Liver (tissue), 9 donors: ENCODE results near the gene CDK13. TPM values are rescaled to one million over a fixed set of nuclear protein-coding genes. Genes with fewer than 3 reads are reported as not detected.

Source experiments
- DNase-seq: peaks from one replicate; pipeline ENCODE4 v3.0.0-alpha.2; 2017; ENCODE audit warnings: low spot score
- H3K27ac ChIP-seq, 2 donors: one replicate each; pipeline ENCODE4 v1.7.0; 2013; ENCODE audit warnings: inconsistent platforms in 2 of 2, low read length in 2 of 2, control low read depth in 1 of 2, low read depth in 1 of 2, mild to moderate bottlenecking in 1 of 2
- H3K27me3 ChIP-seq, 4 donors: one replicate each; pipeline versions ENCODE4 v1.6.1 to v1.7.0; 2013; ENCODE audit warnings: low read length in 3 of 4, inconsistent platforms in 1 of 4, mild to moderate bottlenecking in 1 of 4, moderate library complexity in 1 of 4; ENCODE audit not compliant: control insufficient read depth in 4 of 4, insufficient read depth in 4 of 4
- H3K36me3 ChIP-seq, 4 donors: one replicate each; pipeline versions ENCODE4 v1.6.1 to v1.7.0; 2013; ENCODE audit warnings: low read length in 3 of 4, mild to moderate bottlenecking in 3 of 4, low read depth in 1 of 4, moderate library complexity in 1 of 4; ENCODE audit not compliant: control insufficient read depth in 4 of 4, insufficient read depth in 3 of 4
- H3K4me1 ChIP-seq, 4 donors: one replicate each; pipeline versions ENCODE4 v1.6.1 to v1.7.0; 2013; ENCODE audit warnings: low read length in 3 of 4, mild to moderate bottlenecking in 3 of 4, moderate library complexity in 1 of 4; ENCODE audit not compliant: control insufficient read depth in 4 of 4, insufficient read depth in 4 of 4
- H3K4me3 ChIP-seq, 3 donors: one replicate each; pipeline versions ENCODE4 v1.6.1 to v1.7.0; 2013; ENCODE audit warnings: low read length in 3 of 3, control low read depth in 1 of 3, low read depth in 1 of 3, mild to moderate bottlenecking in 1 of 3
- H3K9ac ChIP-seq, 2 donors: one replicate each; pipeline ENCODE4 v1.7.0; 2013; ENCODE audit warnings: low read length in 2 of 2, mild to moderate bottlenecking in 2 of 2, moderate library complexity in 2 of 2, control low read depth in 1 of 2, low read depth in 1 of 2
- H3K9me3 ChIP-seq, 4 donors: one replicate each; pipeline versions ENCODE4 v1.6.1 to v1.7.0; 2013; ENCODE audit warnings: low read length in 3 of 4; ENCODE audit not compliant: control insufficient read depth in 4 of 4
- ATF3 ChIP-seq: IDR thresholded peaks from 2 replicates; pipeline ENCODE4 v1.6.1; 2016; ENCODE audit warnings: antibody characterized with exemption
- CTCF ChIP-seq: fragments of 150-350 bp; IDR thresholded peaks from 2 replicates; pipeline ENCODE4 v1.5.1; 2017; ENCODE audit warnings: improper control_type of control experiment, low read depth, low read length; ENCODE audit not compliant: missing input control
- EGR1 ChIP-seq, 2 donors: IDR thresholded peaks; 2 replicates each; pipeline ENCODE4 v1.6.1; 2016 to 2018; ENCODE audit warnings: antibody characterized with exemption in 2 of 2, low read depth in 2 of 2
- FOXA1 ChIP-seq: IDR thresholded peaks from 2 replicates; pipeline ENCODE4 v1.6.1; 2016; ENCODE audit warnings: antibody characterized with exemption
- FOXA2 ChIP-seq: IDR thresholded peaks from 2 replicates; pipeline ENCODE4 v1.6.1; 2016; ENCODE audit warnings: antibody characterized with exemption
- GABPA ChIP-seq, 2 donors: IDR thresholded peaks in 1 of 2; conservative IDR thresholded peaks in 1 of 2; 2 replicates each; pipeline ENCODE4 v1.6.1; 2016; ENCODE audit warnings: antibody characterized with exemption in 2 of 2, mild to moderate bottlenecking in 1 of 2, moderate library complexity in 1 of 2
- HNF4A ChIP-seq, 2 donors: conservative IDR thresholded peaks; 2 replicates each; pipeline ENCODE4 v1.6.1; 2016; ENCODE audit warnings: antibody characterized with exemption in 2 of 2, mild to moderate bottlenecking in 2 of 2
- HNF4G ChIP-seq: IDR thresholded peaks from 2 replicates; pipeline ENCODE4 v1.6.1; 2016; ENCODE audit warnings: antibody characterized with exemption
- JUND ChIP-seq, 2 donors: IDR thresholded peaks; 2 replicates each; pipeline ENCODE4 v1.6.1; 2016; ENCODE audit warnings: antibody characterized with exemption in 2 of 2
- MAX ChIP-seq: IDR thresholded peaks from 2 replicates; pipeline ENCODE4 v1.6.1; 2016; ENCODE audit warnings: antibody characterized with exemption
- NR2F2 ChIP-seq: IDR thresholded peaks from 2 replicates; pipeline ENCODE4 v1.6.1; 2016; ENCODE audit warnings: antibody characterized with exemption
- RAD21 ChIP-seq, 2 donors: IDR thresholded peaks; 2 replicates each; pipeline ENCODE4 v1.6.1; 2016; ENCODE audit warnings: antibody characterized with exemption in 2 of 2, mild to moderate bottlenecking in 2 of 2
- REST ChIP-seq: IDR thresholded peaks from 2 replicates; pipeline ENCODE4 v1.6.1; 2016; ENCODE audit warnings: antibody characterized with exemption, mild to moderate bottlenecking
- RXRA ChIP-seq, 2 donors: IDR thresholded peaks; 2 replicates each; pipeline ENCODE4 v1.6.1; 2017 to 2018; ENCODE audit warnings: antibody characterized with exemption in 2 of 2, mild to moderate bottlenecking in 1 of 2
- SP1 ChIP-seq: IDR thresholded peaks from 2 replicates; pipeline ENCODE4 v1.6.1; 2018; ENCODE audit warnings: antibody characterized with exemption, mild to moderate bottlenecking
- TAF1 ChIP-seq: conservative IDR thresholded peaks from 2 replicates; pipeline ENCODE4 v1.6.1; 2016; ENCODE audit warnings: antibody characterized with exemption, mild to moderate bottlenecking
- YY1 ChIP-seq: IDR thresholded peaks from 2 replicates; pipeline ENCODE4 v1.6.1; 2016; ENCODE audit warnings: antibody characterized with exemption, mild to moderate bottlenecking
- ZBTB33 ChIP-seq: IDR thresholded peaks from 2 replicates; pipeline ENCODE4 v1.6.1; 2016; ENCODE audit warnings: antibody characterized with exemption
- WGBS: extraction: QIAGEN DNeasy Blood & Tissue Kit; methylation state at CpG from one replicate; pipeline ENCODE4 v1.1.7; 2013; 5-methylcytosine and 5-hydroxymethylcytosine counted together
- polyA plus RNA-seq, 2 donors: library from polyadenylated mRNA; stranded (reverse) in 1 of 2; unstranded in 1 of 2; fragments of 200-250 nt in 1 of 2; fragments of >200 nt in 1 of 2; fragmentation: Nextera tagmentation in 1 of 2; extraction: Ambion mirVana in 1 of 2; gene quantifications; one replicate each; pipeline versions ENCODE4 v1.2.1 to v1.2.3, GENCODE V29; 2013 to 2015
- total RNA-seq, 2 donors: library from RNA; depleted of rRNA; stranded (reverse); fragments of >200 nt; gene quantifications; one replicate each; pipeline ENCODE4 v1.2.3, GENCODE V29; 2014
- donor health status: healthy.
- donor health status: healthy.
- donor health status: healthy.
- donor health status: healthy.
- donor health status: healthy.

The CDK13 gene
- total and polyA plus RNA-seq, 4 donors, result 8.8 to 51.1 (median 23.2) TPM

- H3K27ac ChIP-seq, result peak overlapping the region in 1 of 2 donors; percentile 59
These were observed 147.7 kb downstream of the CDK13 start for GRCh38 chr7:40097728-40098127.

More at GRCh38 chr7:40097728-40098127, 147.7 kb downstream of the CDK13 start:
- Histone ChIP-seq H3K4me1 (peaks cover 18 to 60% (median 52%) of the 10 kb centered on the region in 4 donors), H3K9ac (peak overlapping the region in 1 of 2 donors; percentile 8), H3K27me3 (no peaks in the 10 kb centered on the region), H3K36me3 (peaks cover 2 to 11% (median 8%) of the 10 kb centered on the region in 4 donors), H3K4me3 (no peak overlapping the region), H3K9me3 (no peaks in the 10 kb centered on the region)
- WGBS, result 34% methylated on average over 2 of the region's 2 CpGs
- DNase-seq, result no peak
- no peak for TF ChIP-seq REST
- no peak for TF ChIP-seq HNF4G
- no peak for TF ChIP-seq MAX
- TF ChIP-seq FOXA1, result no peak
- TF ChIP-seq FOXA2, result no peak
- no peak for TF ChIP-seq ZBTB33
- no peak for TF ChIP-seq TAF1
- no peak for TF ChIP-seq RAD21 (IDR thresholded peaks at IDR 0.05)
- TF ChIP-seq RXRA (IDR thresholded peaks at IDR 0.05), result no peak
- no peak for TF ChIP-seq EGR1 (IDR thresholded peaks at IDR 0.05; ENCODE audit: low read depth in 2 of 2)
- no peak for TF ChIP-seq CTCF
- no peak for TF ChIP-seq SP1
- no peak for TF ChIP-seq ATF3
- TF ChIP-seq HNF4A (conservative IDR thresholded peaks at IDR 0.05), result no peak
- no peak for TF ChIP-seq NR2F2
- no peak for TF ChIP-seq GABPA (IDR thresholded peaks at IDR 0.05 in 1 of 2, conservative IDR thresholded peaks at IDR 0.05 in 1 of 2)
- TF ChIP-seq YY1, result no peak
- TF ChIP-seq JUND (IDR thresholded peaks at IDR 0.05), result no peak
